C4-2B (cell line): ENCODE results near the gene FOXL1.
"Not testable (repeated sequence)": the region's sequence is repeated elsewhere in the genome, so short reads cannot be mapped to it uniquely, and the experiment has no call there.

Experiments
- H3K27ac ChIP-seq: fragments of 450-650 bp; 2 replicates; pipeline ENCODE4 v1.5.1; 2017
- ZFX ChIP-seq: fragments of 450-650 bp; IDR thresholded peaks from 2 replicates; pipeline ENCODE4 v1.6.1; 2017
- TF ChIP-seq, protein P1 (sequence below): fragments of 450-650 bp; conservative IDR thresholded peaks from 2 replicates; pipeline ENCODE4 v1.5.1; 2017; ENCODE audit warnings: mild to moderate bottlenecking

The FOXL1 gene

DNA sequence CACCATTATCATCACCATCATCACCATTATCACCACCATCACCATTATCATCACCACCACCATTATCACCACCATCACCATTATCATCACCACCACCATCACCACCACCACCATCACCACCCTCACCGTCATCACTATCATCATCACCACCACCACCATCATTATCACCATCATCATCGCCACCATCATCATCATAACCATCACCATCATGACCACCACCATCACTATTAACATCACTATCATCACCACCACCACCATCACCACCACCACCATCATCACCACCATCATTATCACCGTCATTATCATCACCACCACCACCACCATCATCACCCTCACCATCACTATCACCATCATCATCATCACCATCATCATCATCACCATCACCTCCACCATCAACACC is 9.1 kb downstream of the FOXL1 start:
- TF ChIP-seq ZFX, result no peak
- TF ChIP-seq, protein P1, sequence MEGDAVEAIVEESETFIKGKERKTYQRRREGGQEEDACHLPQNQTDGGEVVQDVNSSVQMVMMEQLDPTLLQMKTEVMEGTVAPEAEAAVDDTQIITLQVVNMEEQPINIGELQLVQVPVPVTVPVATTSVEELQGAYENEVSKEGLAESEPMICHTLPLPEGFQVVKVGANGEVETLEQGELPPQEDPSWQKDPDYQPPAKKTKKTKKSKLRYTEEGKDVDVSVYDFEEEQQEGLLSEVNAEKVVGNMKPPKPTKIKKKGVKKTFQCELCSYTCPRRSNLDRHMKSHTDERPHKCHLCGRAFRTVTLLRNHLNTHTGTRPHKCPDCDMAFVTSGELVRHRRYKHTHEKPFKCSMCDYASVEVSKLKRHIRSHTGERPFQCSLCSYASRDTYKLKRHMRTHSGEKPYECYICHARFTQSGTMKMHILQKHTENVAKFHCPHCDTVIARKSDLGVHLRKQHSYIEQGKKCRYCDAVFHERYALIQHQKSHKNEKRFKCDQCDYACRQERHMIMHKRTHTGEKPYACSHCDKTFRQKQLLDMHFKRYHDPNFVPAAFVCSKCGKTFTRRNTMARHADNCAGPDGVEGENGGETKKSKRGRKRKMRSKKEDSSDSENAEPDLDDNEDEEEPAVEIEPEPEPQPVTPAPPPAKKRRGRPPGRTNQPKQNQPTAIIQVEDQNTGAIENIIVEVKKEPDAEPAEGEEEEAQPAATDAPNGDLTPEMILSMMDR, result no peak
- H3K27ac ChIP-seq, result no peak overlapping the region

DNA sequence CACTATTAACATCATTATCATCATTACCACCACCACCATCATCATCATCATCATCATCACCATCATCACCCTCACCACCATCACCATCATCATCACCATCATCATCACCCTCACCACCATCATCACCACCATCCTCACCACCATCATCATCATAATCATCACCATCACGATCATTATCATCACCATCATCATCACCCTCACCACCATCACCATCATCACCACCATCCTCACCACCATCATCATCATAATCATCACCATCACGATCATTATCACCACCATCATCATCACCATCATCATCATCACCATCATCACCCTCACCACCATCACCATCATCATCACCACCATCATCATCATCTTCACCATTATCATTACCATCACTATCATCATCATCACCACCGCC is 9.6 kb downstream of the FOXL1 start:
- not testable (repeated sequence) for H3K27ac ChIP-seq

DNA sequence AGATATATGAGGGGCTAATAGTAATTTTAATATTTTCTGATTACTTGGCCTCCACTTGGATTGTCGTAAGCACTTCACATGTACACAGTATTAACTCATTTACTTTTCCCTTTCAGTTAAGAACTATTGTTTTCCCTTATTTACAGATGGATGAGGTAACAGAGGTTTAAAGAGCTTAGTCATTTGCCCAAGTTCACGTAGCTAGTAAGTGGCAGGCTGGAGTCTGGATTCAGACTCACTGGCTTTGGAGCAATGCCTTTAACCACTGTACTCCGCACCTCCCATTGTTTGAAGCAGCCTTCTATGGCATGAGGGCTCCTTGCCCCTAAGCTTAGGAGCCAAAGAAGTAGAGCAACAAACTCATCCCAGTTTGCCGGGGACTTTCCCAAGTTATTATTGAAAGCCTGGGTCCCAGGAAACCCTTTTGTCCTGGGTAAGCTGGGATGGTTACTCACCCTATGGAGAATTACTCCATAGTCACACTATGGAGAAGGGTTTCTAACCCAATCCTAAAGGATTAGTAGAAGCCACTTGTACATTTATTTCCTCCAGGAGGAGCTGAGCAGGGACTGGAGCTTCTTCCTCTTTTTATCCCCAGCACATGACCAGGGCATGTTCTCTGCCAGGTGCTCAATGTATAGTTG is 12.3 kb downstream of the FOXL1 start:
- no peak overlapping the region for H3K27ac ChIP-seq
- TF ChIP-seq ZFX, result no peak
- TF ChIP-seq, protein P1, result no peak

DNA sequence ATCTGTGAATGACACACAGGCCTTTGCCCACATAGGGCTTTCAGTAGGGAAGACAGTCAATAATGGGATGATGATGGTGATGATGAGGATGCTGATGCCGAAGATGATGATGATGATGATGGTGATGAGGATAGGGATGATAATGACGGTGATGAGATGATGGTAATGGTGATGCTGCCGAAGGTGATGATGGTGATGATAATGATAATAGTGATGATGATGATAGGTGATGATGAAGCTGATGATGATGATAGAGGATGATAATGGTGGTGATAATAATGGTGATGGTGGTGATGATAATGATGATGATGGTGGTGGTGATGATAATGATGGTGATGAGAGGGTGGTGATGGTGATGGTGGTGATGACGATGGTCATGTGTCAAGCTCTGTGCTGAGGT is 12.9 kb downstream of the FOXL1 start:
- TF ChIP-seq ZFX, result no peak
- TF ChIP-seq, protein P1, result no peak
- H3K27ac ChIP-seq, result no peak overlapping the region

DNA sequence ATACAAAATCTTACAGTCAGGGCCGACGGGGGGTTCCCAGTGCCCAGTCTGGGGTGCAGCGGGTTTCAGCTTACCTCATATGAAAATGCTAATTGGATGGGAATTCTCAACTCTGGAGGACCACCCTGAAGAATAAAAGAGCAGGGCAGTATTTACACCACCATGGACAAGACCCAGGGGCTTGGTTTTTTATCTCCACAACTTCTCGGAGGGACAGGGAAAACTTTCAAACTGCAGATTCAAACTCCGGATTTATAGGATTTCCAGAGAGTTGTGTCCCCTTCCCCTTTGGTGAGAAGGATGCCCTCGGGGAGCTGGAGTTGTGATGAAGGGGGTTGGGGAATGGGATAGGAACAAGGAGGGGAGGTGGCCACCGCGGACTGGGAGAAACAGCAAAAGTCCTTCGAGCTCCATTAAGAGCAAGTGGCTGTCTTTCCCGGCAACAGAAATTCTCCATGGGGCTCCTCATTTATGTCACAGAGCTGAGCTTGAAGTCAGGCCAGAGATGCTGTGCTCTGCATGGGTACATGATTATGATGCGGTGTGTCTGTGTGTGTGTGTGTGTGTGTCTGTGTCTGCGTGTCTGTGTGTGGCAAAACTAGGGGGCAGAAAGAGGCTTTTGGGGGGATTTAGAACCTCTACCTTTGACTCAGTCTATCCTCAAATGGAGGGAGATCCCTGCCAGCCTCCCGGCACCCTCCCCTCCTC is 15.7 kb downstream of the FOXL1 start:
- no peak overlapping the region for H3K27ac ChIP-seq
- TF ChIP-seq, protein P1, result no peak
- no peak for TF ChIP-seq ZFX

DNA sequence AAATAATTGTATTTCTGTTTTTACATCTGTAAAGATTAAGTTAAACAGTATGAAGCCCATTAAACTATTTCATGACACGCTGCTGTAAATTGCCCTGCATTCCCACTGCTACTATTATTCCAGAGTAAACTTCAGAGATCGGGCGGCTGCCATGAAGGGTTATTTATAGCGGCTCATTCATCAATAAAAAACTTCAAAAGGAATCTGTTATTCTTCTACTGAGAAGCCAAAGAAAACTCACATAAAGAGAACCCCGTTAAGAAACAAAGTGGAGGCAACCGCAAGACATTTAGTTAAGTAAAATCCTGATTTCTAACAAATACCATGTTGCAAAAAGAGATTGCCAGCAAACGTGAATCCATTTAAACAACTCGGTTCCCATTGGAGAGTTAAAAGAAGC is 16.4 kb downstream of the FOXL1 start:
- no peak overlapping the region for H3K27ac ChIP-seq
- TF ChIP-seq, protein P1, result no peak
- no peak for TF ChIP-seq ZFX

DNA sequence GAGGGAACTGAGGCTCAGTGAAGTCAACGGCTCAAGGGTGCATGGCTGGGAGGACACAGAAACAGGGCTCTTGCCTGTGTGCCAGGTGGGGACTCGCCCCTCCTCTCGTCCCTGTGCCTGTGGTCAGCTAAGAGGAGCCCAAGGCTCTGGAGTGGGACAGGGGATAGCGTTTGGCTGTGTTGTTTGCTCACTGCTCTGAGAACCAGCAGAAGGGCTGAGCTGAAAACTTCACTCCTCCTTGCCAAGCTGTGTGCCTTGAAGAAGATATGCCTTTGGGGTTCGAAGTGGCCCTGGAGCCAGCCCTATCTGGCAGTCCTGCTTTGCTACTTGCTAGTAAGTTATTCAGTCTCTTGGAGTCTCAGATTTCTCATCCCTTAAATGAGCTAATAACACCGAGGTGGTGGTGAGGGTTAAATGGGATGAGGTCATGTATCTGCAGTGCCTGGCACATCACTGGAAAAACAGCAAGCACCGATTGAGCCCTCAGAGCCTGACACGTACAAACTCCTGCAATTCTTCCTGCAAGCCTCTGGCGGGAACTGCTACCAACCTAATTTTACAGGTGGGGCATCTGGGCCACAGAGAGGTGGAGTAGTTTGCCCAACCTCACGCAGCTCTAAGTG is 17.7 kb downstream of the FOXL1 start:
- TF ChIP-seq, protein P1, result no peak
- no peak for TF ChIP-seq ZFX

More for the DNA sequence above, 17.7 kb downstream of the FOXL1 start:
- no peak overlapping the region for H3K27ac ChIP-seq
